ENCODE results near the gene RHOBTB3. TPM values are rescaled to one million over a fixed set of nuclear protein-coding genes. Genes with fewer than 3 reads are reported as not detected.
A peak's percentile ranks its signal among the peaks of the same experiment; 100 is the strongest.

RHOBTB3 gene
- total RNA-seq, 1 experiment from 2014 or later = 84.3 TPM

DNA sequence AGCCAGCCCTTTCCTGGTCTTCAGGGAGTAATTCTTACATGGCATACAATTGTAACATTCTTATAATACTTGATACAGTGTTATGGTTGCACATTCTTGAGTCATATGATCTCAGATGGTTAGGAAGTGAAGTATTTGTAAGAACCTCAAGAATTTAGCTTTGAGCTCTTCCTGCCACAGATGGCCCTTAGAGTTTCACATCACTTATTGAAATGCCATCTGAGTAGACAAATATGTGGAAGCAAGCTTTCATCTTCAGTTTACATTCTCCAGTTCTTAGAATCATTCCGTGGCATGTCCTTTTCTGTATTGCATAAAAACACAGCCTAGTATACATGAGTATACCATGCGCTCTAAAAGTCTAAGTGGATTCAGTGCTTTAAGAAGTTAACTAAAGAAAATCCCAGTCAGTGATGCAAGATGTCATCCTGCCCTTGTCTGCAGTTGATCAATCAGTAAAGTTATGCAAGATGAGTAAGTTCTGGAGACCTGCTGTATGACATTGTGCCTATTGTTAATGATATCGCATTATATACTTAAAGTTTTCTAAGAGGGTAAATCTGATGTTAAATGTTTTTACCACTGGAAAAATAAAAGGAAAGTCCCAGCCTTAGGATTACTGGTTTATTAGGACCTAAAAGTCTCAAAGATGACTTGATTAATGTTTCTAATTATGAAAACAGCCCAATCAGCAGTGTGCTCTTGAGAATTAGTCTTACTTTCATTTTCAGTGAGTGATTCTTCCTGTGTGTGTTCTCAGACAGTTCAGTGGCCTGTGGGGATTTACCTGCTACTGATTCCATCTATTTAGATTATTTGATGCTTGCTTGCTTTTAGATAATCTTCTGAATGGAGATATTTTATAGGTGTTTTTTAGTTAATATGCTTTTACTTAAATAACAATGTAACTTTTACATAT is 29.4 kb downstream of the RHOBTB3 start:
- ChIA-PET POLR2A (no interaction called here), RAD21 (ENCODE audit: low non-redundant PET in 1 of 2, low total read pairs in 2 of 2, uncharacterized antibody in 2 of 2, unreplicated experiment in 2 of 2) (no interaction called here), CTCF (no interaction called here)
- no peak for DNase-seq (ENCODE audit: low read depth, low spot score)
- Histone ChIP-seq H3K9me2 (ENCODE audit: insufficient read depth) (no peaks in the 10 kb centered on the region), H3K79me2 (ENCODE audit: insufficient read depth, low read length) (no peaks in the 10 kb centered on the region; the same call in 1 of the 2 replicates), H3K4me1 (ENCODE audit: control insufficient read depth in 1 of 2, insufficient read depth in 2 of 2, low read length in 2 of 2) (peaks cover 37 to 39% of the 10 kb centered on the region in 2 experiments), H3K9ac (ENCODE audit: low read length) (no peak overlapping the region), H4K20me1 (ENCODE audit: insufficient read depth) (no peaks in the 10 kb centered on the region), H3K27me3 (ENCODE audit: insufficient read depth, low read length) (no peaks in the 10 kb centered on the region), H3K27ac (ENCODE audit: low read depth, low read length) (no peak overlapping the region; the same call in 1 of the 2 replicates), H3K4me2 (ENCODE audit: low read length) (peak overlapping the region; percentile 22), H3K36me3 (ENCODE audit: control insufficient read depth in 1 of 2, insufficient read depth in 2 of 2, low read length in 2 of 2) (peaks cover 9% of the 10 kb centered on the region in 2 experiments; a peak in 3 of 4 replicates), H3K4me3 (replicated peaks in 1 of 2; ENCODE audit: low read depth in 1 of 2, low read length in 2 of 2) (no peak overlapping the region), H3K9me3 (ENCODE audit: control insufficient read depth in 1 of 2, insufficient read depth in 1 of 2, low read depth in 1 of 2, low read length in 2 of 2) (no peaks in the 10 kb centered on the region), H2AFZ (ENCODE audit: low read depth, low read length, poor library complexity, severe bottlenecking) (no peak overlapping the region)
- no TSS peak for BruUV-seq (replicated peaks)
- ATAC-seq = peak; percentile 54; the same call in 1 of the 2 replicates
- no peak for TF ChIP-seq ZNF274 (IDR thresholded peaks at IDR 0.05; ENCODE audit: low read depth, low read length)
- 0 out of 2 replicates have a peak, but pooled peaks have one; percentile 34 for TF ChIP-seq CEBPB (IDR thresholded peaks at IDR 0.05; ENCODE audit: low read depth)
- intact Hi-C loops (cut with micrococcal nuclease) = no loop called here

DNA sequence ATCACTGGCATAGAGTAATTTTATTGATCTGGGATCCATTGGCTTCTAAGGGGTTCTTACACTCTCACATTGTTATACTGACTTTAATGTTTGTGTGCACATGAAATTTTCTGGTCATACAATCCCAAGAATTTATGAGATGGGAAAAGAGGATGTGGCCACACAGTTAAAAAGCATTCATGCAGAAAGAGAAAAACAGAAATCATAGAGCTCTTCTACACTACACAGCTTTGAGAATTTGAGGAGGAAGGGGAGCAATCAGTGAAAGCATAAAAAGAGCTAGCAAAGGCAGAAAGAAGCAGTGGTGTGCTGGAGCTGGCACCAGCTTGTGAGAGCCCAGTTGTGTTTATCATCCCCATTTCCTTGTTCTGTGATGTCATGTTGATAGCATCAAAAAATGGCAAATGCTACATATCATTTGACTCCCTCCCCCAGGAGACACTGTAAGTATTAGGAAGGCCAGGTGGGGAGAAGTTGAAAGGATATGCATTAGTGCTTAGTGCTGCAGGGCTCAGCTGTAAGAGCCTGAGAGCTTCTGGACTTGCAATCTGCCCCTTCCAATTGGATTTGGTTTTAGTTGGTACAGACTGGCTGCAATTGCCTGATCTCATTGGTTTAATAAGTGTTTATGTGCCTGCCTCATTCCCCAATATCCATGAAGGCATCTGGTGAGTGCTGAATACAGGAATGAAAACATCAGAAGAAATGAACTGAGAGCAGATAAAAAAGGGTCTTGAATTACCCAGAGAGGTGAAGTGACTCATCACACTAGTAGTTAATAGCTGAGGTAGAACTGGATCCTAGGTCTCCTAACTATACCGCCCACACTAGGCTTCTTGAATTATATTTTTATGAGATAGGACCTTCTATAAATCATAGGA is 30.9 kb downstream of the RHOBTB3 start:
- intact Hi-C loops (cut with micrococcal nuclease) = no loop called here
- CTCF ChIA-PET = interaction anchor here (1.5 kb wide), 1 partner anchor 19 kb away, joined by 7 read pairs; no protein-coding TSS in a partner anchor
- Histone ChIP-seq H3K9me2 (ENCODE audit: insufficient read depth) (no peaks in the 10 kb centered on the region), H3K79me2 (ENCODE audit: insufficient read depth, low read length) (no peaks in the 10 kb centered on the region), H3K4me1 (ENCODE audit: control insufficient read depth in 1 of 2, insufficient read depth in 2 of 2, low read length in 2 of 2) (peaks cover 37 to 39% of the 10 kb centered on the region in 2 experiments), H4K20me1 (ENCODE audit: insufficient read depth) (no peaks in the 10 kb centered on the region), H3K27me3 (ENCODE audit: insufficient read depth, low read length) (no peaks in the 10 kb centered on the region), H2AFZ (ENCODE audit: low read depth, low read length, poor library complexity, severe bottlenecking) (no peak overlapping the region), H3K9me3 (ENCODE audit: control insufficient read depth in 1 of 2, insufficient read depth in 1 of 2, low read depth in 1 of 2, low read length in 2 of 2) (no peaks in the 10 kb centered on the region), H3K36me3 (ENCODE audit: control insufficient read depth in 1 of 2, insufficient read depth in 2 of 2, low read length in 2 of 2) (peaks cover 4 to 9% of the 10 kb centered on the region in 2 experiments; a peak in 2 of 4 replicates), H3K4me3 (replicated peaks in 1 of 2; ENCODE audit: low read depth in 1 of 2, low read length in 2 of 2) (no peak overlapping the region), H3K27ac (ENCODE audit: low read depth, low read length) (peak overlapping the region; percentile 19; the same call in 1 of the 2 replicates), H3K9ac (ENCODE audit: low read length) (no peak overlapping the region), H3K4me2 (ENCODE audit: low read length) (peak overlapping the region; percentile 18; the same call in 1 of the 2 replicates)
- POLR2A ChIA-PET = interaction anchor here (0.7 to 0.9 kb wide), 2 partner anchors 61 to 112 kb away, joined by 3 read pairs; partner anchors contain the start of gene GLRX
- ATAC-seq = peak; percentile 66
- no peak for TF ChIP-seq POLR2AphosphoS5 (IDR thresholded peaks at IDR 0.05; ENCODE audit: low read depth, low read length)
- TF ChIP-seq YY1 (IDR thresholded peaks at IDR 0.05; ENCODE audit: extremely low read depth, insufficient replicate concordance, low read depth, low read length) = no peak
- TF ChIP-seq ELF1 (IDR thresholded peaks at IDR 0.05; ENCODE audit: borderline replicate concordance, low read depth) = no peak
- TF ChIP-seq FOSL1 (IDR thresholded peaks at IDR 0.05; ENCODE audit: low read depth) = no peak
- no peak for TF ChIP-seq EZH2 (IDR thresholded peaks at IDR 0.05)
- TF ChIP-seq, protein P1, sequence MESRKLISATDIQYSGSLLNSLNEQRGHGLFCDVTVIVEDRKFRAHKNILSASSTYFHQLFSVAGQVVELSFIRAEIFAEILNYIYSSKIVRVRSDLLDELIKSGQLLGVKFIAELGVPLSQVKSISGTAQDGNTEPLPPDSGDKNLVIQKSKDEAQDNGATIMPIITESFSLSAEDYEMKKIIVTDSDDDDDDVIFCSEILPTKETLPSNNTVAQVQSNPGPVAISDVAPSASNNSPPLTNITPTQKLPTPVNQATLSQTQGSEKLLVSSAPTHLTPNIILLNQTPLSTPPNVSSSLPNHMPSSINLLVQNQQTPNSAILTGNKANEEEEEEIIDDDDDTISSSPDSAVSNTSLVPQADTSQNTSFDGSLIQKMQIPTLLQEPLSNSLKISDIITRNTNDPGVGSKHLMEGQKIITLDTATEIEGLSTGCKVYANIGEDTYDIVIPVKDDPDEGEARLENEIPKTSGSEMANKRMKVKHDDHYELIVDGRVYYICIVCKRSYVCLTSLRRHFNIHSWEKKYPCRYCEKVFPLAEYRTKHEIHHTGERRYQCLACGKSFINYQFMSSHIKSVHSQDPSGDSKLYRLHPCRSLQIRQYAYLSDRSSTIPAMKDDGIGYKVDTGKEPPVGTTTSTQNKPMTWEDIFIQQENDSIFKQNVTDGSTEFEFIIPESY (IDR thresholded peaks at IDR 0.05; ENCODE audit: extremely low read depth, insufficient replicate concordance, low read length) = no peak
- TF ChIP-seq RAD21 (IDR thresholded peaks at IDR 0.05; ENCODE audit: low read depth) = no peak
- TF ChIP-seq, protein P2, sequence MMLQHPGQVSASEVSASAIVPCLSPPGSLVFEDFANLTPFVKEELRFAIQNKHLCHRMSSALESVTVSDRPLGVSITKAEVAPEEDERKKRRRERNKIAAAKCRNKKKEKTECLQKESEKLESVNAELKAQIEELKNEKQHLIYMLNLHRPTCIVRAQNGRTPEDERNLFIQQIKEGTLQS (IDR thresholded peaks at IDR 0.05) = no peak
- TF ChIP-seq, protein P3, sequence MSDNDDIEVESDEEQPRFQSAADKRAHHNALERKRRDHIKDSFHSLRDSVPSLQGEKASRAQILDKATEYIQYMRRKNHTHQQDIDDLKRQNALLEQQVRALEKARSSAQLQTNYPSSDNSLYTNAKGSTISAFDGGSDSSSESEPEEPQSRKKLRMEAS (IDR thresholded peaks at IDR 0.05) = no peak
- no peak for TF ChIP-seq CEBPB (IDR thresholded peaks at IDR 0.05; ENCODE audit: low read depth)
- TF ChIP-seq SIN3A (IDR thresholded peaks at IDR 0.05; ENCODE audit: low read depth) = no peak
- TF ChIP-seq ZNF274 (IDR thresholded peaks at IDR 0.05; ENCODE audit: low read depth, low read length) = no peak
- TF ChIP-seq JUND (IDR thresholded peaks at IDR 0.05) = no peak
- RAD21 ChIA-PET (ENCODE audit: low non-redundant PET in 1 of 2, low total read pairs in 2 of 2, uncharacterized antibody in 2 of 2, unreplicated experiment in 2 of 2) = no interaction called here
- DNase-seq (ENCODE audit: low read depth, low spot score) = no peak
- BruUV-seq (replicated peaks) = no TSS peak
